GM19328 (cell line): Measurements from ENCODE around the gene ZC3H11A.

Experiments used
- ATAC-seq: cut with Tn5 transposase; IDR thresholded peaks from one replicate; pipeline ENCODE4 v1.9.1; 2021; ENCODE audit warnings: mild to moderate bottlenecking, moderate library complexity; ENCODE audit not compliant: unreplicated experiment

The ZC3H11A gene

DNA sequence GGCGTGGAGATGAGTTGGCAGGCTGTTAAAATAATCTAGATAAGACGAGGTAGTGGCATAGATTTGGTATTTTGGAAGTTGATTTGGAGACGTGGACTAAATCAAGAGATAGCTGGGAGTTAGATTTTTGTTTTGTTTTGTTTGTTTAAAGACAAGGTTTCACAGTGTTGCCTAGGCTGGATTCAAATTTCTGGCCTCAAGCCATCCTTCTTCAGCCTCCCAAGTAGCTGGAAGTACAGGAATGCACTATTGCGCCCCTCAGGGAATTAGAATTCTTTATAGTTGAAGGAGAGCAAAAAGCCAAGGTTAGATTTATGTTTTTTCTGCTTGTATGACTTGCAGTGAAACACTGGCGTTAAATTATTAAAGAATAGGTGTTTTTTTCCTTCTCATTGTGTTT lies 43.7 kb downstream of the ZC3H11A start:
- no peak for ATAC-seq

DNA sequence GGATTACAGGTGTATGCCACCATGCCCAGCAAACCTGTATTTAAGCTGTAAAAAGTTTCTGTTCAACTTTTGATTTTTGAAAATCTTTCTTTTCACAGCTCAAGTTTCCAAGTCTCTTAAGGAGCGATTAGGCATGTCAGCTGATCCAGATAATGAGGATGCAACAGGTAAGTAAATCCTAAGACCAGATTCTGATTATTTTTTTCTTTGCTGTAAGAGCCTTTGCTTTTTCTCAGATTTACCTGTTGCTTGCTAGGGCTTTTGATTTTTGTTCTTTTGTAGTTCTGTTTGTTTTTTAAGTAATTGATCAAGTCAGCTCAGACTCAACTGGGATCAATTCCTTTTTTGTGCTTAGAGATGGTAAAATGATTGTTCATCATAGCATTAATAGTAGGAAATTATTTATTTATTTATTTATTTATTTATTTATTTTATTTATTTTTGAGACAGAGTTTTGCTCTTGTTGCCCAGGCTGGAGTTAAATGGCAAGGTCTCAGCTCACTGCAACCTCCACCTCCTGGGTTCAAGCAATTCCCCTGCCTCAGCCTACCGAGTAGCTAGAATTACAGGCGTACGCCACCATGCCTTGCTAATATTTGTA lies 44.9 kb downstream of the ZC3H11A start:
- ATAC-seq, result no peak

DNA sequence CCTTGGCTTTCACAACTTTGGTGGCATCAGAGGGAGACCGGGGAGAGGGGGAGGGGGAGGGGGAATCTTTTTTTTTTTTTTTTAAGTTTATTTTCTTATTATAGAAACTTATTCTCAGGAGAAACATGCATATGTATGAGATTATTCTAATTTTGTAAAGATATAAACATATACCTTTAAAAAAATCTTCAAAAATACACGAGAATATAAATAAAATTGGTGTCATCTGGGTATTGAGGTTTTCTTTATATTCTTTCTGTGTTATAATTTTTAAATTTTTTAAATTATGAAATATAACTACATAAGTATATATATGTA lies 47.1 kb downstream of the ZC3H11A start:
- ATAC-seq, result no peak

DNA sequence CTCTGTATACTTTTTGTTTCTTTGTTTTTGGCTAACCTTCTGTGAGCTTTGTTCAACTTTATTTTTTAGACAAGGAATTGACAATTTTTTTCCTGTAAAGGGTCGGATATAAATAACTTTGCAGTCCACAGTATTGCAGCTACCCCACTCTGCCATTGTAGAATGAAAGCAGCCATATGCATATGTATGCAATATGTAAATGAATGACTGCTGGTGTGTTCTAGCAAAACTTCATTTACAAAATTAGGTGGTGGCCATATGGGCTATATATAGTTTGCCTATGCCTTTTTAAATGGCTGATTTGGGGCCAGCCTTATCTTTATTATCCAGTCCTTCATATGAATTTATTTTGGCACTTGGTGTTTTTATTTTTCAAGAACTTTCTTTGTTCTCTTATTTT lies 48.0 kb downstream of the ZC3H11A start:
- no peak for ATAC-seq
